Tibial nerve (tissue), 4 donors: ENCODE results near the gene PIGN. TPM values are rescaled to one million over a fixed set of nuclear protein-coding genes. Genes with fewer than 3 reads are reported as not detected.

Experiments
- DNase-seq, 2 donors: peaks; one replicate each; pipeline ENCODE4 v3.0.0-alpha.2; 2019; ENCODE audit warnings: low spot score in 2 of 2
- H3K27ac ChIP-seq, 4 donors: fragments of 200-600 bp; sonication (generic) in 3 of 4; one replicate each; pipeline ENCODE4 v1.5.1; 2017 to 2019; ENCODE audit warnings: mild to moderate bottlenecking in 1 of 4
- H3K27me3 ChIP-seq, 2 donors: fragments of 200-600 bp; sonication (generic) in 1 of 2; one replicate each; pipeline versions ENCODE4 v1.5.1 to v1.6.0; 2017 to 2019
- H3K36me3 ChIP-seq, 3 donors: fragments of 200-600 bp; sonication (generic); one replicate each; pipeline ENCODE4 v1.5.1; 2018 to 2019
- H3K4me1 ChIP-seq, 4 donors: fragments of 200-600 bp; sonication (generic) in 3 of 4; one replicate each; pipeline ENCODE4 v1.5.1; 2017 to 2019
- H3K4me3 ChIP-seq, 4 donors: fragments of 200-600 bp; sonication (generic) in 3 of 4; one replicate each; pipeline ENCODE4 v1.5.1; 2017 to 2019; ENCODE audit warnings: mild to moderate bottlenecking in 1 of 4, moderate library complexity in 1 of 4
- H3K9me3 ChIP-seq, 4 donors: fragments of 200-600 bp; sonication (generic) in 3 of 4; one replicate each; pipeline ENCODE4 v1.5.1; 2017 to 2019
- EP300 ChIP-seq, 2 donors: sonication (generic); formaldehyde crosslinking; IDR thresholded peaks; one replicate each; pipeline ENCODE4 v1.6.1; 2017; ENCODE audit warnings: antibody characterized with exemption in 2 of 2, mild to moderate bottlenecking in 1 of 2
- POLR2A ChIP-seq, 2 donors: fragments of 450-650 bp; IDR thresholded peaks; one replicate each; pipeline ENCODE4 v1.6.1; 2017; ENCODE audit warnings: antibody characterized with exemption in 2 of 2, mild to moderate bottlenecking in 2 of 2, moderate library complexity in 2 of 2
- WGBS, 2 donors: methylation state at CpG; one replicate each; pipeline ENCODE4 v1.1.5; 2018; 5-methylcytosine and 5-hydroxymethylcytosine counted together
- total RNA-seq, 4 donors: library from RNA; depleted of rRNA; stranded (reverse); fragments of >200 nt; gene quantifications; one replicate each; pipeline ENCODE4 v1.1.0, GENCODE V29; 2016
- TF ChIP-seq, protein P1 (sequence below), 5 experiments: fragments of 200-600 bp in 3 of 5; fragments of 450-650 bp in 2 of 5; sonication (generic) in 3 of 5; IDR thresholded peaks; one replicate each; pipeline ENCODE4 v1.5.1; 2016 to 2019; ENCODE audit warnings: antibody characterized with exemption in 5 of 5, mild to moderate bottlenecking in 3 of 5, moderate library complexity in 2 of 5

PIGN gene
- total RNA-seq, 4 donors from 2014 or later, result 24.9 to 40.0 (median 32.5) TPM

DNA sequence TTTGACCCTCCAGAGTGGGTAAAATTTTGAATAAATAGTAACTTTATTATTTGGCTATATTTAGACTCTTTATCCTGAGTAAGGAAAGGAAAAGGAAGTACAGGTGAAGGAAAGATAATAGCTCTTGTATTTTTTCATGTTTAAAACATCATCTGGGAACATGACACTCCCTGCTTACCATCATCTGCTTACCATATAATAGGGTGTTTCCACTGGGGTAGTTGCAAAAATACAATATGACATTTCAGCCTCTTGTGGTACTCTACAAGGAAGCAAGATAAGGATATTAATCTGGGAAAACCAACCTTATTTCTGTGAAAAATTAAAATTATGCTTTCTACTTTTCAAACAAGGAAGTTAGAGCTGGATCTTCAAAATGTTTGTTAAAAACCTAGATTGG, 10.1 kb upstream of the PIGN start:
- Histone ChIP-seq H3K9me3 (no peaks in the 10 kb centered on the region), H3K27me3 (no peaks in the 10 kb centered on the region), H3K4me3 (no peak overlapping the region), H3K36me3 (no peaks in the 10 kb centered on the region), H3K4me1 (peaks cover 0 to 33% (median 3%) of the 10 kb centered on the region in 4 donors), H3K27ac (no peak overlapping the region)
- no peak for TF ChIP-seq POLR2A (IDR thresholded peaks at IDR 0.05)
- no peak for TF ChIP-seq EP300 (IDR thresholded peaks at IDR 0.05)
- TF ChIP-seq, protein P1, sequence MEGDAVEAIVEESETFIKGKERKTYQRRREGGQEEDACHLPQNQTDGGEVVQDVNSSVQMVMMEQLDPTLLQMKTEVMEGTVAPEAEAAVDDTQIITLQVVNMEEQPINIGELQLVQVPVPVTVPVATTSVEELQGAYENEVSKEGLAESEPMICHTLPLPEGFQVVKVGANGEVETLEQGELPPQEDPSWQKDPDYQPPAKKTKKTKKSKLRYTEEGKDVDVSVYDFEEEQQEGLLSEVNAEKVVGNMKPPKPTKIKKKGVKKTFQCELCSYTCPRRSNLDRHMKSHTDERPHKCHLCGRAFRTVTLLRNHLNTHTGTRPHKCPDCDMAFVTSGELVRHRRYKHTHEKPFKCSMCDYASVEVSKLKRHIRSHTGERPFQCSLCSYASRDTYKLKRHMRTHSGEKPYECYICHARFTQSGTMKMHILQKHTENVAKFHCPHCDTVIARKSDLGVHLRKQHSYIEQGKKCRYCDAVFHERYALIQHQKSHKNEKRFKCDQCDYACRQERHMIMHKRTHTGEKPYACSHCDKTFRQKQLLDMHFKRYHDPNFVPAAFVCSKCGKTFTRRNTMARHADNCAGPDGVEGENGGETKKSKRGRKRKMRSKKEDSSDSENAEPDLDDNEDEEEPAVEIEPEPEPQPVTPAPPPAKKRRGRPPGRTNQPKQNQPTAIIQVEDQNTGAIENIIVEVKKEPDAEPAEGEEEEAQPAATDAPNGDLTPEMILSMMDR (IDR thresholded peaks at IDR 0.05), result no peak
- DNase-seq, result no peak

DNA sequence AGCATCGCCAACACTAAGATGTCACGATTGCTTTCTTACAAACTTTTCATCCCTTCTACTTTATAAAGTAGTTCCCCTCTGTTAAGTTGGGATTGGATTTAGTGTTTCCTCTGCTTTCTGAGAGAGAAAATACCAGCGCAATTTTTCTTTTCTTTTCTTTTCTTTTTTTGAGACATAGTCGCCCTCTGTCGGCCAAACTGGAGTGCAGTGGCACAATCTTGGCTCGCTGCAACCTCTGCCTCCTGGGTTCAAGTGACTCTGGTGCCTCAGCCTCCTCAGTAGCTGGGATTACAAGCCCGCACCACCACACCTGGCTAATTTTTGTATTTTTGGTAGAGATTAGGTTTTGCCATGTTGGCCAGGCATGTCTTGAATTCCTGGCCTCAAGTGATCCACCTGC, 9.2 kb upstream of the PIGN start:
- Histone ChIP-seq H3K4me3 (no peak overlapping the region), H3K9me3 (no peaks in the 10 kb centered on the region), H3K27me3 (no peaks in the 10 kb centered on the region), H3K27ac (no peak overlapping the region), H3K4me1 (peaks cover 0 to 36% (median 4%) of the 10 kb centered on the region in 4 donors), H3K36me3 (peaks cover 0 to 5% (median 0%) of the 10 kb centered on the region in 3 donors)
- TF ChIP-seq, protein P1 (IDR thresholded peaks at IDR 0.05), result no peak
- TF ChIP-seq EP300 (IDR thresholded peaks at IDR 0.05) (no peak), POLR2A (IDR thresholded peaks at IDR 0.05) (no peak)
- DNase-seq, result no peak
- WGBS, 2 donors, result 93 to 97% methylated on average over 7 of the region's 7 CpGs

DNA sequence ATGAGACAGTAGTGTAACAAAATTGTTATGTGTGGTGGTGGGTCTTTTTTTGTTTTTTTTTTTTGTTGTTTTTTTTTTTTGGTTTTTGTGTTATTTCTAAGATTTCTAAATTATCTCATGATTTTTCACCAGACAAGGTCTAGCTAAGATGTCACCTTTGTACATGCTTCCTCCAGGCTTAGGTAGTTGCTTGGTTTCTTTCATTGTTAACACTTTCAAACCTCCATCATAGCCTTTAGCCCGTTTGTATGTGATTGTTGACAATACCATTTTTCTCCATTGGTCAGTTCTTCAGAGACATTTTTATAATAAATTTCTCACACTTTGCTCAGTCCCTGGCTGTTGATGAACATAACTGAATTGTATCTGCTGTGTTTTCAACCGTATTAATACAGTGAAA, 2.4 kb upstream of the PIGN start:
- Histone ChIP-seq H3K9me3 (no peaks in the 10 kb centered on the region), H3K36me3 (peaks cover 0 to 5% (median 0%) of the 10 kb centered on the region in 3 donors), H3K4me3 (no peak overlapping the region), H3K27ac (no peak overlapping the region), H3K27me3 (no peaks in the 10 kb centered on the region), H3K4me1 (peaks cover 0 to 66% (median 25%) of the 10 kb centered on the region in 4 donors)
- no peak for DNase-seq
- TF ChIP-seq POLR2A (IDR thresholded peaks at IDR 0.05) (no peak), EP300 (IDR thresholded peaks at IDR 0.05) (no peak)
- TF ChIP-seq, protein P1 (IDR thresholded peaks at IDR 0.05), result no peak
- WGBS, 2 donors, result 20 to 27% methylated on average over 2 of the region's 2 CpGs

DNA sequence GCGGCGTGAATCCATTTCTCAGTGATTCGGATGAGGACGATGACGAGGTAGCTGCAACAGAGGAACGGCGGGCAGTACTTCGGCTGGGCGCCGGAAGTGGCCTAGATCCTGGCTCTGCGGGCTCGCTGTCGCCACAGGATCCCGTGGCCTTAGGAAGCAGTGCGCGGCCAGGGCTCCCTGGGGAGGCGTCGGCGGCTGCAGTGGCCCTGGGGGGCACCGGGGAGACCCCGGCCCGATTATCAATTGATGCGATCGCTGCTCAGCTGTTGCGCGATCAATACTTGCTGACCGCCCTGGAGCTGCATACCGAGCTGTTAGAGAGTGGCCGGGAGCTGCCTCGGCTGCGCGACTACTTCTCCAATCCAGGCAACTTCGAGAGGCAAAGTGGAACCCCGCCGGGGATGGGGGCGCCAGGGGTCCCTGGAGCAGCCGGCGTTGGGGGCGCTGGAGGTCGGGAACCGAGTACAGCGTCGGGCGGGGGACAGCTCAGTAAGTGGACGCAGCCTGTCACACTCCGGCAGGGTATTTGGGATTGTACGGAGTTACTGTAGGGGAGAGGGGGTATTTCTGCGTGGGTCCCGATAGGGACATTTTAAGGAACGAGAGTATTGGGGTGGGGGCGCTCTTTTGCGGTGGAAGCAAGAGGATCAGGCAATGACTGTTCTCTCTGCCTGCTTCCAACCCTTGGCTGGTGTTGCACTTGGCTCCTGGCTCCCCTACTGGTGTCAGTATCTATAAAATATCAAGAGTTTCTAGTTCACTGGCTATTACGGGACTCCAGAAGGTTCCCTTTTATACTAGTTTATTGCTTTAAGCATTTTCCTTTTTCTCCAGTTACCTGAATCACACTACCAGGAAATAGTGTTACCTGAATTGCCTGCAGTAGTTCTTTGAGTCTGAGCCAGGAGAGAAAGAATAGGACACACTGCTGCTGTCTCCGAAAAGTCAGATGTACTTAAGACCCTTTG, 971 bp upstream of the PIGN start:
- TF ChIP-seq EP300 (IDR thresholded peaks at IDR 0.05) (no peak), POLR2A (IDR thresholded peaks at IDR 0.05) (no peak)
- TF ChIP-seq, protein P1 (IDR thresholded peaks at IDR 0.05), result no peak
- peaks cover 0 to 5% (median 0%) of the 10 kb centered on the region in 3 donors for H3K36me3 ChIP-seq
- H3K4me3 ChIP-seq, result peak overlapping the region; percentile 73 to 98 (median 80)
- WGBS, 2 donors, result 1 to 2% methylated on average over 24 to 52 of the region's 54 CpGs
- H3K4me1 ChIP-seq, result peaks cover 0 to 64% (median 25%) of the 10 kb centered on the region in 4 donors
- H3K9me3 ChIP-seq, result no peaks in the 10 kb centered on the region
- H3K27ac ChIP-seq, result peak overlapping the region in 3 of 4 donors; percentile 71 to 83 (median 78)
- DNase-seq, result peak; percentile 6 to 22
- no peaks in the 10 kb centered on the region for H3K27me3 ChIP-seq

DNA sequence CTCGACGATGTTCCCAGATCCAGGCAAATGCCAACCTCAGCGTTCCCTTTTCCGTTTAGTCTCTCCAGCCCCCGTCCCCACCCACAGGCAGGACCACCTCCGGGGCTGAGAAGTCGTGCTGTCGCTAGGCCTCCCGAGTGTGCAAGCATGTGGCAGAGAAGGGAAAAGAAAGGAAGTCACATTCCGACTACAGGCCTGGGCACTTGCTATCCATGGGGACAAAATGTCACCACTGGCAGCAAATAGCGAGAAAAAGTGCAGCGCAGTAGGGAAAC, 420 bp downstream of the PIGN start:
- peaks cover 0 to 64% (median 23%) of the 10 kb centered on the region in 4 donors for H3K4me1 ChIP-seq

More for the DNA sequence above, 420 bp downstream of the PIGN start:
- Histone ChIP-seq H3K36me3 (peaks cover 0 to 2% (median 0%) of the 10 kb centered on the region in 3 donors), H3K27ac (peak overlapping the region; percentile 58 to 85 (median 76)), H3K4me3 (peak overlapping the region; percentile 73 to 98 (median 80)), H3K9me3 (no peaks in the 10 kb centered on the region), H3K27me3 (no peaks in the 10 kb centered on the region)
- TF ChIP-seq, protein P1 (IDR thresholded peaks at IDR 0.05), result no peak
- no peak for TF ChIP-seq EP300 (IDR thresholded peaks at IDR 0.05)
- 1% methylated on average over 12 of the region's 12 CpGs for WGBS, 2 donors
- DNase-seq, result peak in 1 of 2 donors; percentile 20
